Epithelial cell of esophagus (primary cell): ENCODE data around the gene ARHGAP15.

Experiments
- DNase-seq: peaks from one replicate; pipeline ENCODE4 v3.0.0; 2010; ENCODE audit warnings: low read depth
- H3K4me3 ChIP-seq: 2 replicates; pipeline ENCODE4 v1.5.1; 2011; ENCODE audit warnings: mild to moderate bottlenecking, low read length, control low read depth
- CTCF ChIP-seq: IDR thresholded peaks from 2 replicates; pipeline ENCODE4 v1.5.1; 2011; ENCODE audit warnings: low read depth, mild to moderate bottlenecking, low read length, control low read depth, inconsistent platforms; ENCODE audit not compliant: insufficient read depth; ENCODE audit errors: missing control alignments

ARHGAP15 gene

GRCh38 chr2:143802242-143802641 is 673.0 kb downstream of the ARHGAP15 start:
- peak; percentile 53 for DNase-seq

GRCh38 chr2:143802871-143803650 is 673.8 kb downstream of the ARHGAP15 start:
- no peak overlapping the region for H3K4me3 ChIP-seq
- no peak for DNase-seq
- TF ChIP-seq CTCF: no peak

More at GRCh38 chr2:143802242-143802641, 673.0 kb downstream of the ARHGAP15 start:
- H3K4me3 ChIP-seq: no peak overlapping the region
- no peak for TF ChIP-seq CTCF

- no peak for DNase-seq
- TF ChIP-seq CTCF: no peak
- no peak overlapping the region for H3K4me3 ChIP-seq
Measured at GRCh38 chr2:143803936-143804335, 674.7 kb downstream of the ARHGAP15 start.

GRCh38 chr2:143805666-143806065 is 676.4 kb downstream of the ARHGAP15 start:
- no peak for TF ChIP-seq CTCF
- no peak overlapping the region for H3K4me3 ChIP-seq
- DNase-seq: no peak

GRCh38 chr2:143807192-143807591 is 678.0 kb downstream of the ARHGAP15 start:
- H3K4me3 ChIP-seq: no peak overlapping the region
- TF ChIP-seq CTCF: no peak
- DNase-seq: peak; percentile 10

- TF ChIP-seq CTCF: no peak
- DNase-seq: peak; percentile 20
- H3K4me3 ChIP-seq: no peak overlapping the region
Measured at GRCh38 chr2:143807671-143808070, 678.5 kb downstream of the ARHGAP15 start.

GRCh38 chr2:143808166-143808565 is 678.9 kb downstream of the ARHGAP15 start:
- DNase-seq: peak; percentile 59
- no peak overlapping the region for H3K4me3 ChIP-seq
- no peak for TF ChIP-seq CTCF
